PFSK-1 (cell line): ENCODE measurements around the gene PPM1L.

Source experiments
- FOXP2 ChIP-seq: optimal IDR thresholded peaks from 2 replicates; pipeline ENCODE3; 2011; ENCODE audit warnings: borderline replicate concordance, control low read depth, inconsistent platforms; ENCODE audit not compliant: insufficient read depth; ENCODE audit errors: extremely low read length, extremely low read depth
- POLR2AphosphoS5 ChIP-seq: IDR thresholded peaks from 2 replicates; pipeline ENCODE4 v1.6.1; 2012; ENCODE audit warnings: low read depth, mild to moderate bottlenecking, control low read depth, low read length, moderate library complexity
- REST ChIP-seq, 2 experiments: IDR thresholded peaks; 2 replicates each; pipeline versions ENCODE4 v1.6.1 to v1.8.0; 2011 to 2012; ENCODE audit warnings: low read depth in 2 of 2, low read length in 2 of 2, control low read depth in 1 of 2, inconsistent platforms in 1 of 2, mild to moderate bottlenecking in 1 of 2, moderate library complexity in 1 of 2; ENCODE audit not compliant: insufficient read depth in 1 of 2
- SIN3A ChIP-seq: IDR thresholded peaks from 2 replicates; pipeline ENCODE4 v1.6.1; 2012; ENCODE audit warnings: mild to moderate bottlenecking, low read length, moderate library complexity, borderline replicate concordance; ENCODE audit not compliant: insufficient read depth
- TAF1 ChIP-seq: IDR thresholded peaks from 2 replicates; pipeline ENCODE4 v1.6.1; 2012; ENCODE audit warnings: low read length, control low read depth, borderline replicate concordance; ENCODE audit not compliant: insufficient read depth

PPM1L gene

GRCh38 chr3:160806094-160806493 is 50.1 kb downstream of the PPM1L start:
- TF ChIP-seq SIN3A (no peak), POLR2AphosphoS5 (no peak), REST (IDR thresholded peaks at IDR 0.05; ENCODE audit: insufficient read depth in 1 of 2, low read depth in 2 of 2, low read length in 2 of 2) (no peak), TAF1 (no peak), FOXP2 (no peak)

GRCh38 chr3:160806686-160807085 is 50.7 kb downstream of the PPM1L start:
- no peak for TF ChIP-seq SIN3A
- TF ChIP-seq REST (IDR thresholded peaks at IDR 0.05; ENCODE audit: insufficient read depth in 1 of 2, low read depth in 2 of 2, low read length in 2 of 2) = no peak
- no peak for TF ChIP-seq POLR2AphosphoS5
- TF ChIP-seq FOXP2 = no peak
- TF ChIP-seq TAF1 = no peak

GRCh38 chr3:160808838-160809237 is 52.8 kb downstream of the PPM1L start:
- no peak for TF ChIP-seq POLR2AphosphoS5

- TF ChIP-seq REST (IDR thresholded peaks at IDR 0.05; ENCODE audit: insufficient read depth in 1 of 2, low read depth in 2 of 2, low read length in 2 of 2) (no peak), FOXP2 (no peak), SIN3A (no peak), TAF1 (no peak), POLR2AphosphoS5 (no peak)
Observed at GRCh38 chr3:160809453-160809852, 53.4 kb downstream of the PPM1L start.

GRCh38 chr3:160810362-160811236 is 54.6 kb downstream of the PPM1L start:
- no peak for TF ChIP-seq TAF1
- TF ChIP-seq SIN3A = no peak
- no peak for TF ChIP-seq REST (IDR thresholded peaks at IDR 0.05; ENCODE audit: insufficient read depth in 1 of 2, low read depth in 2 of 2, low read length in 2 of 2)
- no peak for TF ChIP-seq FOXP2
- no peak for TF ChIP-seq POLR2AphosphoS5
